Osteoblast (primary cell): ENCODE results near the gene GFRA1. TPM values are rescaled to one million over a fixed set of nuclear protein-coding genes. Genes with fewer than 3 reads are reported as not detected.
A peak's percentile ranks its signal among the peaks of the same experiment; 100 is the strongest.

Experiments
- DNase-seq: peaks from one replicate; pipeline ENCODE4 v3.0.0; 2011; ENCODE audit warnings: low spot score, mixed read lengths; ENCODE audit not compliant: insufficient read length; ENCODE audit errors: missing footprints
- H2AFZ ChIP-seq: 2 replicates; pipeline ENCODE4 v1.6.0; 2011; ENCODE audit warnings: mild to moderate bottlenecking, low read length
- H3K27ac ChIP-seq: 2 replicates; pipeline ENCODE4 v1.5.1; 2011; ENCODE audit warnings: mild to moderate bottlenecking, low read depth, low read length, moderate library complexity
- H3K27me3 ChIP-seq: 2 replicates; pipeline ENCODE4 v1.6.0; 2012; ENCODE audit warnings: mild to moderate bottlenecking, control low read depth, inconsistent platforms, low read length, moderate library complexity; ENCODE audit not compliant: insufficient read depth
- H3K36me3 ChIP-seq: 2 replicates; pipeline ENCODE4 v1.5.1; 2011; ENCODE audit warnings: mild to moderate bottlenecking, low read length, control low read depth, moderate library complexity; ENCODE audit not compliant: insufficient read depth
- H3K4me1 ChIP-seq: 2 replicates; pipeline ENCODE4 v1.5.1; 2011; ENCODE audit warnings: mild to moderate bottlenecking, low read length, control low read depth, moderate library complexity; ENCODE audit not compliant: insufficient read depth
- H3K4me2 ChIP-seq: 2 replicates; pipeline ENCODE4 v1.6.0; 2011; ENCODE audit warnings: mild to moderate bottlenecking, low read length; ENCODE audit not compliant: insufficient read depth
- H3K4me3 ChIP-seq: fragments of 200-600 bp; sonication (generic); 3 replicates; pipeline ENCODE4 v1.5.1; 2012; ENCODE audit warnings: mild to moderate bottlenecking, low read length, inconsistent platforms; ENCODE audit not compliant: insufficient read depth
- H3K79me2 ChIP-seq: 2 replicates; pipeline ENCODE4 v1.6.0; 2012; ENCODE audit warnings: mild to moderate bottlenecking, low read length, control low read depth, inconsistent platforms; ENCODE audit not compliant: insufficient read depth
- H3K9me3 ChIP-seq: 2 replicates; pipeline ENCODE4 v1.5.1; 2011; ENCODE audit warnings: low read depth, low read length, control low read depth
- H4K20me1 ChIP-seq: 2 replicates; pipeline ENCODE4 v1.6.0; 2012; ENCODE audit warnings: mild to moderate bottlenecking, low read length, control low read depth; ENCODE audit not compliant: insufficient read depth
- CTCF ChIP-seq: IDR thresholded peaks from 2 replicates; pipeline ENCODE4 v1.5.1; 2011; ENCODE audit warnings: mild to moderate bottlenecking, low read depth, low read length, moderate library complexity; ENCODE audit errors: extremely low read depth
- total RNA-seq: library from RNA; depleted of rRNA; stranded (reverse); fragments of >200 nt; gene quantifications from 2 replicates; pipeline ENCODE4 v1.2.3, GENCODE V29; 2012

The GFRA1 gene
- 76.0 and 76.6 TPM in 2 replicates for total RNA-seq

- peak within 1 kb of the TSS; percentile 23 for H3K27ac ChIP-seq
- peak within 1 kb of the TSS; percentile 90 for H2AFZ ChIP-seq
- no peak for TF ChIP-seq CTCF
- peak within 1 kb of the TSS; percentile 95 for H3K4me2 ChIP-seq
- H3K9me3 ChIP-seq, result no peaks in the 10 kb centered on the region
- H3K4me1 ChIP-seq, result peaks cover 13% of the 10 kb centered on the region
- peak; percentile 92 for DNase-seq
- peak within 1 kb of the TSS; percentile 75 for H3K4me3 ChIP-seq
- no peaks in the 10 kb centered on the region for H4K20me1 ChIP-seq
- H3K36me3 ChIP-seq, result no peaks in the 10 kb centered on the region
- no peaks in the 10 kb centered on the region for H3K79me2 ChIP-seq
- H3K27me3 ChIP-seq, result peaks cover 43% of the 10 kb centered on the region
Observed at GRCh38 chr10:116272440-116273283, at the start of gene GFRA1. GFRA1 (minus strand) TSS chr10:116273206; CDS start chr10:116272029, 1,177 bp downstream.

GRCh38 chr10:116316503-116316902, 43.5 kb upstream of the GFRA1 start:
- DNase-seq, result no peak
- TF ChIP-seq CTCF, result no peak

GRCh38 chr10:116312548-116312947, 39.5 kb upstream of the GFRA1 start:
- Histone ChIP-seq H3K27me3 (no peaks in the 10 kb centered on the region), H4K20me1 (no peaks in the 10 kb centered on the region), H3K4me3 (no peak overlapping the region), H2AFZ (no peak overlapping the region), H3K79me2 (no peaks in the 10 kb centered on the region), H3K4me1 (peaks cover under 1% of the 10 kb centered on the region), H3K4me2 (no peak overlapping the region), H3K36me3 (no peaks in the 10 kb centered on the region), H3K27ac (no peak overlapping the region), H3K9me3 (no peaks in the 10 kb centered on the region)
- TF ChIP-seq CTCF, result no peak
- no peak for DNase-seq

More at GRCh38 chr10:116316503-116316902, 43.5 kb upstream of the GFRA1 start:
- Histone ChIP-seq H4K20me1 (no peaks in the 10 kb centered on the region), H3K4me3 (no peak overlapping the region), H3K79me2 (no peaks in the 10 kb centered on the region), H3K4me1 (no peaks in the 10 kb centered on the region), H3K4me2 (no peak overlapping the region), H3K9me3 (no peaks in the 10 kb centered on the region), H3K36me3 (no peaks in the 10 kb centered on the region), H3K27me3 (no peaks in the 10 kb centered on the region), H3K27ac (no peak overlapping the region), H2AFZ (no peak overlapping the region)

- no peaks in the 10 kb centered on the region for H4K20me1 ChIP-seq
Observed at GRCh38 chr10:116311706-116312490, 38.9 kb upstream of the GFRA1 start.

More at GRCh38 chr10:116311706-116312490, 38.9 kb upstream of the GFRA1 start:
- H3K79me2 ChIP-seq, result no peaks in the 10 kb centered on the region
- H3K27me3 ChIP-seq, result no peaks in the 10 kb centered on the region
- H3K36me3 ChIP-seq, result no peaks in the 10 kb centered on the region
- no peak overlapping the region for H3K4me3 ChIP-seq
- no peak for DNase-seq
- no peak overlapping the region for H3K27ac ChIP-seq
- peaks cover 6% of the 10 kb centered on the region for H3K4me1 ChIP-seq
- H3K9me3 ChIP-seq, result no peaks in the 10 kb centered on the region
- H2AFZ ChIP-seq, result no peak overlapping the region
- TF ChIP-seq CTCF, result no peak
- H3K4me2 ChIP-seq, result no peak overlapping the region
